ENCODE results near the gene BMP15.

- TF ChIP-seq POLR2A (IDR thresholded peaks at IDR 0.05; ENCODE audit: low read depth, low read length) (no peak), POLR2AphosphoS5 (IDR thresholded peaks at IDR 0.05; ENCODE audit: insufficient read depth, low read depth, low read length) (no peak), MYC (IDR thresholded peaks at IDR 0.05; ENCODE audit: low read depth, low read length) (no peak), JUN (IDR thresholded peaks at IDR 0.05; ENCODE audit: borderline replicate concordance, insufficient read depth, insufficient read length, low read depth) (no peak), MAX (IDR thresholded peaks at IDR 0.05; ENCODE audit: insufficient read depth, insufficient read length) (no peak), FOS (IDR thresholded peaks at IDR 0.05; ENCODE audit: borderline replicate concordance, insufficient read depth, low read length) (no peak), EZH2 (IDR thresholded peaks at IDR 0.05; ENCODE audit: borderline replicate concordance, low read depth, low read length, severe bottlenecking) (no peak)
- TF ChIP-seq, protein P1, sequence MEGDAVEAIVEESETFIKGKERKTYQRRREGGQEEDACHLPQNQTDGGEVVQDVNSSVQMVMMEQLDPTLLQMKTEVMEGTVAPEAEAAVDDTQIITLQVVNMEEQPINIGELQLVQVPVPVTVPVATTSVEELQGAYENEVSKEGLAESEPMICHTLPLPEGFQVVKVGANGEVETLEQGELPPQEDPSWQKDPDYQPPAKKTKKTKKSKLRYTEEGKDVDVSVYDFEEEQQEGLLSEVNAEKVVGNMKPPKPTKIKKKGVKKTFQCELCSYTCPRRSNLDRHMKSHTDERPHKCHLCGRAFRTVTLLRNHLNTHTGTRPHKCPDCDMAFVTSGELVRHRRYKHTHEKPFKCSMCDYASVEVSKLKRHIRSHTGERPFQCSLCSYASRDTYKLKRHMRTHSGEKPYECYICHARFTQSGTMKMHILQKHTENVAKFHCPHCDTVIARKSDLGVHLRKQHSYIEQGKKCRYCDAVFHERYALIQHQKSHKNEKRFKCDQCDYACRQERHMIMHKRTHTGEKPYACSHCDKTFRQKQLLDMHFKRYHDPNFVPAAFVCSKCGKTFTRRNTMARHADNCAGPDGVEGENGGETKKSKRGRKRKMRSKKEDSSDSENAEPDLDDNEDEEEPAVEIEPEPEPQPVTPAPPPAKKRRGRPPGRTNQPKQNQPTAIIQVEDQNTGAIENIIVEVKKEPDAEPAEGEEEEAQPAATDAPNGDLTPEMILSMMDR (IDR thresholded peaks at IDR 0.05; ENCODE audit: extremely low read depth in 1 of 2, insufficient read depth in 1 of 2, low read depth in 1 of 2, low read length in 2 of 2) = no peak
Observed at GRCh38 chrX:50888884-50889283, 21.7 kb upstream of the BMP15 start.
